Loucy (cell line): ENCODE results near the gene VWF.
"Not testable (repeated sequence)": the region's sequence is repeated elsewhere in the genome, so short reads cannot be mapped to it uniquely, and the experiment has no call there.

Experiments used
- H2AFZ ChIP-seq: fragments of 200-600 bp; sonication (generic); 2 replicates; pipeline ENCODE4 v1.6.0; 2016; ENCODE audit warnings: antibody characterized with exemption, mild to moderate bottlenecking, low read length, moderate library complexity
- H3F3A ChIP-seq: fragments of 200-600 bp; 2 replicates; pipeline ENCODE4 v1.6.0; 2016; ENCODE audit warnings: antibody characterized with exemption, low read depth, mild to moderate bottlenecking
- H3K27me3 ChIP-seq: fragments of 200-600 bp; sonication (generic); 2 replicates; pipeline ENCODE4 v1.6.1; 2014; ENCODE audit warnings: low read length, mild to moderate bottlenecking; ENCODE audit not compliant: insufficient read depth, poor library complexity, severe bottlenecking
- H3K36me3 ChIP-seq: fragments of 200-600 bp; sonication (generic); 2 replicates; pipeline ENCODE4 v1.6.1; 2016; ENCODE audit warnings: low read length; ENCODE audit not compliant: insufficient read depth
- H3K4me1 ChIP-seq: fragments of 200-600 bp; sonication (generic); 2 replicates; pipeline ENCODE4 v1.5.1; 2014; ENCODE audit warnings: low read length, mild to moderate bottlenecking; ENCODE audit not compliant: insufficient read depth, poor library complexity, severe bottlenecking
- H3K4me2 ChIP-seq: fragments of 200-600 bp; sonication (generic); 2 replicates; pipeline ENCODE4 v1.6.0; 2014; ENCODE audit warnings: antibody characterized with exemption, low read length, low read depth, mild to moderate bottlenecking; ENCODE audit not compliant: poor library complexity, severe bottlenecking
- H3K4me3 ChIP-seq: fragments of 200-600 bp; sonication (generic); 2 replicates; pipeline ENCODE4 v1.5.1; 2014; ENCODE audit warnings: low read length, mild to moderate bottlenecking, mixed read lengths; ENCODE audit not compliant: poor library complexity, severe bottlenecking
- H3K79me2 ChIP-seq: fragments of 200-600 bp; sonication (generic); 2 replicates; pipeline ENCODE4 v1.6.1; 2014; ENCODE audit warnings: low read length; ENCODE audit not compliant: insufficient read depth
- H3K9ac ChIP-seq: fragments of 200-600 bp; sonication (generic); 2 replicates; pipeline ENCODE4 v1.6.0; 2014; ENCODE audit warnings: mild to moderate bottlenecking, low read depth, low read length, moderate library complexity; ENCODE audit not compliant: poor library complexity, severe bottlenecking
- H3K9me2 ChIP-seq: fragments of 200-600 bp; sonication (generic); replicated peaks from 2 replicates; pipeline ENCODE4 v1.6.1; 2016; ENCODE audit warnings: low read depth, low read length, mixed read lengths
- H3K9me3 ChIP-seq: fragments of 200-600 bp; sonication (generic); 2 replicates; pipeline ENCODE4 v1.6.1; 2014; ENCODE audit warnings: mild to moderate bottlenecking, antibody characterized with exemption, low read length, low read depth; ENCODE audit not compliant: insufficient read depth
- H4K20me1 ChIP-seq: fragments of 200-600 bp; sonication (generic); 2 replicates; pipeline ENCODE4 v1.6.0; 2014; ENCODE audit warnings: antibody characterized with exemption, low read length, mild to moderate bottlenecking; ENCODE audit not compliant: insufficient read depth, poor library complexity, severe bottlenecking
- CTCF ChIP-seq: fragments of 200-600 bp; sonication (generic); conservative IDR thresholded peaks from 2 replicates; pipeline ENCODE4 v1.5.1; 2014; ENCODE audit warnings: mild to moderate bottlenecking, antibody characterized with exemption, low read length
- EZH2phosphoT487 ChIP-seq: fragments of 200-600 bp; IDR thresholded peaks from 2 replicates; pipeline ENCODE4 v1.6.1; 2018; ENCODE audit warnings: antibody characterized with exemption, mild to moderate bottlenecking, moderate library complexity, borderline replicate concordance

Gene VWF

GRCh38 chr12:6106218-6106617, 18.3 kb downstream of the VWF start:
- H4K20me1 ChIP-seq = no peaks in the 10 kb centered on the region
- H3K9me3 ChIP-seq = no peaks in the 10 kb centered on the region
- no peak for TF ChIP-seq CTCF
- no peak for TF ChIP-seq EZH2phosphoT487
- no peaks in the 10 kb centered on the region for H3K27me3 ChIP-seq
- no peak overlapping the region for H2AFZ ChIP-seq
- no peaks in the 10 kb centered on the region for H3K9me2 ChIP-seq
- H3K4me3 ChIP-seq = no peak overlapping the region
- no peak overlapping the region for H3K4me2 ChIP-seq
- H3F3A ChIP-seq = no peaks in the 10 kb centered on the region
- H3K4me1 ChIP-seq = peaks cover 11% of the 10 kb centered on the region
- H3K9ac ChIP-seq = no peak overlapping the region
- H3K79me2 ChIP-seq = no peaks in the 10 kb centered on the region
- H3K36me3 ChIP-seq = no peaks in the 10 kb centered on the region

GRCh38 chr12:6104842-6105241, 19.6 kb downstream of the VWF start:
- H3F3A ChIP-seq = no peaks in the 10 kb centered on the region
- H3K36me3 ChIP-seq = no peaks in the 10 kb centered on the region
- TF ChIP-seq CTCF = no peak
- no peak for TF ChIP-seq EZH2phosphoT487
- no peaks in the 10 kb centered on the region for H3K9me3 ChIP-seq
- H3K4me2 ChIP-seq = no peak overlapping the region
- no peak overlapping the region for H3K9ac ChIP-seq
- no peak overlapping the region for H2AFZ ChIP-seq
- no peak overlapping the region for H3K4me3 ChIP-seq
- no peaks in the 10 kb centered on the region for H4K20me1 ChIP-seq
- no peaks in the 10 kb centered on the region for H3K27me3 ChIP-seq
- peaks cover 11% of the 10 kb centered on the region for H3K4me1 ChIP-seq
- no peaks in the 10 kb centered on the region for H3K9me2 ChIP-seq
- H3K79me2 ChIP-seq = no peaks in the 10 kb centered on the region

- H3K9me3 ChIP-seq = no peaks in the 10 kb centered on the region
- H3K79me2 ChIP-seq = no peaks in the 10 kb centered on the region
- no peaks in the 10 kb centered on the region for H3F3A ChIP-seq
- H2AFZ ChIP-seq = peak overlapping the region; percentile 42; the same call in 1 of the 2 replicates
- H3K27me3 ChIP-seq = no peaks in the 10 kb centered on the region
- TF ChIP-seq EZH2phosphoT487 = no peak
- TF ChIP-seq CTCF = no peak
- no peak overlapping the region for H3K4me3 ChIP-seq
- H3K9ac ChIP-seq = no peak overlapping the region
- H4K20me1 ChIP-seq = no peaks in the 10 kb centered on the region
- peaks cover 11% of the 10 kb centered on the region for H3K4me1 ChIP-seq
- no peaks in the 10 kb centered on the region for H3K36me3 ChIP-seq
- peak overlapping the region; percentile 42 for H3K4me2 ChIP-seq
- H3K9me2 ChIP-seq = no peaks in the 10 kb centered on the region
Observed at GRCh38 chr12:6104027-6104426, 20.4 kb downstream of the VWF start.

- H3K9ac ChIP-seq, H3K4me3 ChIP-seq, H3K4me2 ChIP-seq, H3K36me3 ChIP-seq, H3K9me3 ChIP-seq, H3K9me2 ChIP-seq, H3K27me3 ChIP-seq, H2AFZ ChIP-seq, H4K20me1 ChIP-seq, H3F3A ChIP-seq, H3K79me2 ChIP-seq: not testable (repeated sequence)
- peaks cover 20% of the 10 kb centered on the region for H3K4me1 ChIP-seq
Observed at GRCh38 chr12:6102021-6102420, 22.4 kb downstream of the VWF start.
